Smooth muscle cell (in vitro differentiated cells): ENCODE data around the gene CBLN1. TPM values are rescaled to one million over a fixed set of nuclear protein-coding genes. Genes with fewer than 3 reads are reported as not detected.
"Not testable (repeated sequence)": the region's sequence is repeated elsewhere in the genome, so short reads cannot be mapped to it uniquely, and the experiment has no call there.

Experiments
- DNase-seq: peaks from one replicate; lab custom pipeline; 2025; ENCODE audit not compliant: unreplicated experiment; lab: John Stamatoyannopoulos, UW
- H2AFZ ChIP-seq: fragments of 200-600 bp; sonication (generic); 2 replicates; pipeline ENCODE4 v1.6.0; 2016; ENCODE audit warnings: antibody characterized with exemption, low read depth, mild to moderate bottlenecking
- H3F3A ChIP-seq: fragments of 200-600 bp; sonication (generic); 2 replicates; pipeline ENCODE4 v1.6.0; 2017; ENCODE audit warnings: antibody characterized with exemption, low read depth
- H3K27ac ChIP-seq: fragments of 200-600 bp; sonication (generic); 2 replicates; pipeline ENCODE4 v1.5.1; 2016; ENCODE audit warnings: low read depth, mild to moderate bottlenecking
- H3K27me3 ChIP-seq: fragments of 200-600 bp; sonication (generic); 2 replicates; pipeline ENCODE4 v1.6.1; 2016; ENCODE audit warnings: low read depth, mild to moderate bottlenecking
- H3K36me3 ChIP-seq: fragments of 200-600 bp; sonication (generic); 2 replicates; pipeline ENCODE4 v1.5.1; 2016; ENCODE audit warnings: low read depth
- H3K4me1 ChIP-seq: fragments of 200-600 bp; sonication (generic); 2 replicates; pipeline ENCODE4 v1.5.1; 2016; ENCODE audit warnings: low read depth
- H3K4me2 ChIP-seq: fragments of 200-600 bp; sonication (generic); 2 replicates; pipeline ENCODE4 v1.6.0; 2016; ENCODE audit warnings: mild to moderate bottlenecking
- H3K4me3 ChIP-seq: fragments of 200-600 bp; sonication (generic); 2 replicates; pipeline ENCODE4 v1.5.1; 2016; ENCODE audit warnings: mild to moderate bottlenecking
- H3K79me2 ChIP-seq: fragments of 200-600 bp; sonication (generic); 2 replicates; pipeline ENCODE4 v1.6.0; 2016; ENCODE audit warnings: low read depth, mild to moderate bottlenecking
- H3K9ac ChIP-seq: fragments of 200-600 bp; sonication (generic); 2 replicates; pipeline ENCODE4 v1.6.0; 2016; ENCODE audit warnings: low read depth
- H3K9me3 ChIP-seq: fragments of 200-600 bp; sonication (generic); replicated peaks from 2 replicates; pipeline ENCODE4 v1.5.1; 2016; ENCODE audit warnings: low read depth
- H4K20me1 ChIP-seq: fragments of 200-600 bp; sonication (generic); 2 replicates; pipeline ENCODE4 v1.6.0; 2016; ENCODE audit warnings: low read depth
- WGBS: methylation state at CpG from one replicate; pipeline ENCODE4 v1.1.7; 2016; ENCODE audit warnings: low lambda C conversion rate; 5-methylcytosine and 5-hydroxymethylcytosine counted together
- polyA plus RNA-seq: library from polyadenylated mRNA; unstranded; fragments of >200 nt; fragmentation: Nextera tagmentation; extraction: Ambion mirVana; gene quantifications from 2 replicates; pipeline ENCODE4 v1.2.1, GENCODE V29; 2016
- total RNA-seq: library from RNA; depleted of rRNA; stranded (reverse); fragments of >200 nt; gene quantifications from 2 replicates; pipeline ENCODE4 v1.2.3, GENCODE V29; 2014
- TF ChIP-seq, protein P1 (sequence below): fragments of 200-600 bp; sonication (generic); IDR thresholded peaks from 2 replicates; pipeline ENCODE4 v1.5.1; 2017; ENCODE audit warnings: borderline replicate concordance, mild to moderate bottlenecking, antibody characterized with exemption; ENCODE audit not compliant: insufficient read depth, poor library complexity, severe bottlenecking

The CBLN1 gene
- total and polyA plus RNA-seq, 2 experiments from 2014 or later = not detected

DNA sequence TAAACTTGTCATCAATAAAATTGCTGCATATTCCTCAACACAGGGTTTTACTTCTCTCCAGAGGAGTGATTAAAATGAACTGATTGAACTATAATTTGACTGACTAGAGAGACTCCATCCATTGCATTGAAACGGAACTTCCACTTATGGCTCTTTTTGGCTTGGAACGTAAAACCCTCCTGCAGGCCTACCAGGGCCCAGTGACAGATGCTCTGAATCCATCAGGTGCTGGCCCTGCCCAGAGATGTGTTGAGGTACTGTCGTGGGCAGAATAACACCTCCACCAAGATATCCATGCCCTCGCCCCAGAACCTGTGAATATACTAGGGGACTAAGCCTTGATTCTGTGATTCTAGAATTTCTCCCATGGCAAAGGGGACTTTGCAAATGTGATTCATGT, 45.4 kb downstream of the CBLN1 start:
- TF ChIP-seq, protein P1, sequence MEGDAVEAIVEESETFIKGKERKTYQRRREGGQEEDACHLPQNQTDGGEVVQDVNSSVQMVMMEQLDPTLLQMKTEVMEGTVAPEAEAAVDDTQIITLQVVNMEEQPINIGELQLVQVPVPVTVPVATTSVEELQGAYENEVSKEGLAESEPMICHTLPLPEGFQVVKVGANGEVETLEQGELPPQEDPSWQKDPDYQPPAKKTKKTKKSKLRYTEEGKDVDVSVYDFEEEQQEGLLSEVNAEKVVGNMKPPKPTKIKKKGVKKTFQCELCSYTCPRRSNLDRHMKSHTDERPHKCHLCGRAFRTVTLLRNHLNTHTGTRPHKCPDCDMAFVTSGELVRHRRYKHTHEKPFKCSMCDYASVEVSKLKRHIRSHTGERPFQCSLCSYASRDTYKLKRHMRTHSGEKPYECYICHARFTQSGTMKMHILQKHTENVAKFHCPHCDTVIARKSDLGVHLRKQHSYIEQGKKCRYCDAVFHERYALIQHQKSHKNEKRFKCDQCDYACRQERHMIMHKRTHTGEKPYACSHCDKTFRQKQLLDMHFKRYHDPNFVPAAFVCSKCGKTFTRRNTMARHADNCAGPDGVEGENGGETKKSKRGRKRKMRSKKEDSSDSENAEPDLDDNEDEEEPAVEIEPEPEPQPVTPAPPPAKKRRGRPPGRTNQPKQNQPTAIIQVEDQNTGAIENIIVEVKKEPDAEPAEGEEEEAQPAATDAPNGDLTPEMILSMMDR = no peak
- Histone ChIP-seq H2AFZ (no peak overlapping the region), H3K36me3 (no peaks in the 10 kb centered on the region), H3K79me2 (no peaks in the 10 kb centered on the region), H4K20me1 (no peaks in the 10 kb centered on the region), H3K4me1 (no peaks in the 10 kb centered on the region), H3K27ac (no peak overlapping the region), H3K27me3 (no peaks in the 10 kb centered on the region), H3K9me3 (no peaks in the 10 kb centered on the region), H3K4me3 (no peak overlapping the region), H3F3A (no peaks in the 10 kb centered on the region), H3K4me2 (no peak overlapping the region), H3K9ac (no peak overlapping the region)
- WGBS = 81% methylated on average over 4 of the region's 4 CpGs
- DNase-seq = no peak

DNA sequence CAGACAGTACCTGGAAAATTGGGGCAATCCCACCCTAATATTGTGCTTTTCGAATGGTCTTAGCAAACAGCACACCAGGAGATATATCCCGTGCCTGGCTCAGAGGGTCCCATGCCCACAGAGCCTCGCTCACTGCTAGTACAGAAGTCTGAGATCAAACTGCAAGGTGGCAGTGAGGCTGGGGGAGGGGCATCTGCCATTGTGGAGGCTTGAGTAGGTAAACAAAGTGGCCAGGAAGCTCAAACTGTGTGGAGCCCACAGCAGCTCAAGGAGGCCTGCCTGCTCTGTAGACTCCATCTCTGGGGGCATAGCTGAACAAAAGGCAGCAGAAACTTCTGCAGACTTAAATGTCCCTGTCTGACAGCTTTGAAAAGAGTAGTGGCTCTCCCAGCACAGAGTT, 53.3 kb downstream of the CBLN1 start:
- H3K27me3 ChIP-seq, H3K4me1 ChIP-seq, H2AFZ ChIP-seq, H3K9me3 ChIP-seq, H3K4me3 ChIP-seq, H3K4me2 ChIP-seq, DNase-seq, H3K27ac ChIP-seq, H4K20me1 ChIP-seq, H3F3A ChIP-seq, H3K79me2 ChIP-seq, H3K36me3 ChIP-seq, H3K9ac ChIP-seq: not testable (repeated sequence)
- 86% methylated on average over 3 of the region's 3 CpGs for WGBS

Other genes with a start within 250 kb of the CBLN1 start
- not detected in 2 replicates for gene C16orf78, start 92.0 kb upstream of the CBLN1 start, total RNA-seq
- not detected in 2 replicates for gene C16orf78, start 92.0 kb upstream of the CBLN1 start, polyA plus RNA-seq